SKM-1 treated with dmso at 0.1 percent for 144 hours (cell line): Measurements from ENCODE around the gene KLHL29.
A peak's percentile ranks its signal among the peaks of the same experiment; 100 is the strongest.
"Not testable (repeated sequence)": the region's sequence is repeated elsewhere in the genome, so short reads cannot be mapped to it uniquely, and the experiment has no call there.

Source experiments
- DNase-seq: peaks from one replicate; lab custom pipeline; 2025; ENCODE audit not compliant: unreplicated experiment; lab: John Stamatoyannopoulos, UW

The KLHL29 gene

DNA sequence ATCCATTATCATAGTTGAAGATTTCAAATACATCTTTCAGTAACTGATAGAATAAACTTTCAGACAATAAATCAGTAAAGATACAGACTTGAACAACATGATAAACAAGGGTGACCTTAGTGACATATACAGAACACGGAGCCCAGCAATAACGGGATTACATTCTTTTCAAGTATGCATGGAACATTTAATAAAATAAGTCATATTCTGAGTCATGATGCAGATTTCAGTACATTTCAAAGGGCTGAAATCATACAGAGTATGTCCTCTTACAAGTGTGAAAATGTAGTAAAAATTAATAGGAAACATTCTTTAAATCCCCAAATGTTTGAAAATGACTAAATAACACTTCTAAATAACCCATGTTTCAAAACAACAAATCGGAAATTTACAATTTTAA, 17.2 kb upstream of the KLHL29 start:
- no peak for DNase-seq

DNA sequence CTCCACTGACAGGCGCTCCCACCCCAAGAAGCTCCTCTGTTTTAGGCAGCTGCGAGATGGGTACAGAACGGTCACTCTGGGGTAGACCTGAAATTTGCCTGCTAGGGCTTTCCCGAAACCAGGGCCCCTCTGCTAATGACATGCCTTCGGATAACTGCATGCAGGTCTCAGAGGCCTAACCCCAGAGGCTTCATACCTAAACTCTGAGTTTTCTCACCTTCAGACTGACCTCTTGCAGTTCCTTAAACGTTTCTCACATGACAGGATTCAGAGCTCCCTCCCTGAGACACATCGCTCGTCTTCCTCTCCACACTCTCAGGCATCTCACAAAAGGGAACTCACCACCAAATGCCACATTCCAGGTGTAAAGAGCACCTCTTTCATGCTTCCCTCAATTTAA, 11.3 kb upstream of the KLHL29 start:
- no peak for DNase-seq

DNA sequence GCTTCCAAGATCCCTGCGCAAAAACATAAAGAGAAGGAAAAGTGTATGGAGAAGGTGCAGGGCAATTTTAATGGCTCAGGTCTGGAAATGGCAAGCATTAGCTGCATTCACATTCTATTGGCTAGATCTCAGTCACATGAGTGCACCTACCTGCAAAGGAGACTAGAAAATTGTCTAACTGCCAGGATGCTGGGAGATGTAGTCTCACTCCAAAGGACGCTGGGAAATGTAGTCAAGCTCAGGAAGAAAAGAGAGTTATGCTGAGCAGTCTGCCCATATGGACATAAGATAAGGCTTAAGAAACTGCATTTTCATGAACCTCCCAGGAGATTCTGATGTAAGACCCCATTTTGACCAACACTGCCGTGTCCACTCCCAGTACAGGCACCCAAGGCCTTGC, 9.5 kb upstream of the KLHL29 start:
- DNase-seq, result no peak

DNA sequence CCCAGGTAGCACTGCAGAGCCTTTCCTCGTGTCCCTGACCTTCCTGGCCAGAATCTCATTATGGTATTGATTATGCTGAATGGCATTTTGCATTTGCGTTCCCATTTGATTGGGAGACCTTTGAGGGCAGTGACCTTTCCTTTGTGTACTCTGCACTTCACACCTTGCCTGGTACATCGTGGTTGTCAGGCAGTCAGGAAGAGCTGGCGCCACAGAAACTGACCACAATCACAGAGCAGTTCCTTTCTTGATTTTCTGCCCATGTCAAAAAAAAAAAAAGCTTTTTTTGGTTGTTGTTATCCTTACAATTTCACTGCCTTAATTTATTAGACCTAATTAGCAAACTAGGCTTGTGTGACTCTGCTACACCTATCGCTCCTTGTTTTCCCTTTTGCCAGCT, 8.9 kb upstream of the KLHL29 start:
- no peak for DNase-seq

DNA sequence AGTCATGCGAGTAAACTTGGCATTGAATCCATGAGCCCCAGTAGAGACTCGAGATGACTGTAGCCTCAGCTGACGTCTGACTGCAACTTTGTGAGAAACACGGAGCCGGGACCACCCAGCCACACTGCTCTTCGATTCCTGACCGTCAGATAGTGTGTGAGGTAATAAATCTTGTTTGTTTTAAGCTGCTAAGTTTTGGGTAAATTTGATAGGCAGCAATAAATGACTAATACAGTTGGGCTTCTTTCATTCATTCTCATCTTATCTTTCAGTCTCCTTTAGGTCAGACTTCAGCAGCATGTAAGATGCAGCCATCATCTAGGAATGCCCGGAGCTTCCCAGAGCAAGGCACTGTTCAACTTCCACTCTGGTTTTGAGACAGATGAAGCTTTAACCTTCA, 8.0 kb upstream of the KLHL29 start:
- no peak for DNase-seq

DNA sequence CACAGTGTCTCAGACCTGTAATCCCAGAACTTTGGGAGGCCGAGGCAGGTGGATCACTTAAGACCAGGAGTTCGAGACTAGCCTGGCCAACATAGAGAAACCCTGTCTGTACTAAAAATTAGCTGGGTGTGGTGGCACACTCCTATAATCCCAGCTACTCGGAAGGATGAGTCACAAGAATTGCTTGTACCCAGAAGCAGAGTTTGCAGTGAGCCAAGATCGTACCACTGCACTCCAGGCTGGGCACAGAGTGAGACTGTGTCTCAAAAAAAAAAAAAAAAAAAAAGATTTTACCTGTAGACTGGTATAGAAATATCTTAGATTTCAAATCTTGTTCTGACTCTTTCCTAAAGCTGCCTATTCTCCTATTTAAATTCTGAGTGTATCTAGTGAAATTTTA, 7.2 kb upstream of the KLHL29 start:
- no peak for DNase-seq

DNA sequence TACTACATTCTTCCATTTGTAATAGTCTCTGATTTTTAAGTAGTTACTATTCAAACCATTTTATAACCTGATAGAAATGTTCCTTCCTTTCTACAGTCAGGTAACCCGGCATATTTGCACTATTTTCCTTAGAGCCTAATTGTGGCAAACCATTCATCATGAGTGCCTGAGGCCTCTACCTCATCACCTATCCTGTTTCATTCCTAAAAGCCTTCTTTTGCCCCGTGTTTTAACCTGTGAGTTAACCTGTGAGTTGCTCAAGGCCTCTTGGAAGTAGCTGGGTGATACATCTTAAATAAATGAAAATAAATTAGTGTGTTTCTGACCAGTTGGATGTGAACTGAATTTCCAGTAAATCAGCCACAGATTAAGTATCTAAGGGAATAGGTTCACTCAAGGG, 6.5 kb upstream of the KLHL29 start:
- no peak for DNase-seq

DNA sequence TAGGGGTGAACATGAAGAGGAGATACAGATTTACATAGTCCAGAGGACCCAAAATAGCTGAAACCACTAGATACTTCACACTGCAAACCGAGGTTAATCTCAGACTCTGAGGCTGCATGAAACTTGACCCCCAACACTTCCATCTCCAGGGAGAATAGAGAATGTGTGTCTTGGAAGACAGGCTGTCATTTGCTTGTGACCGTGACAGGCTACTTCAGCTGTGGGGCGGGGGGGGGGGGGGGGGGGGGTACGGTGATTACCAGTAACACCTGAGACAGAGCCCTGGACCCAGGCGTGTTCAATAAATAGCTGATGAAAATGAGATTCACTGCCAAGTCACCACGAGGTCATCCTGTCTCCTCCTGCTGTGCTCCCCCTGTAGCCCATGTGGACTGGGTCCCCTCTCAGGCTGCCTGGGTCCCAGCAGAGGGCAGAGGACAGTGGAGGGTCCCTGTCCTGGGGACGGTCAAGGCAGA, 5.7 kb upstream of the KLHL29 start:
- no peak for DNase-seq

DNA sequence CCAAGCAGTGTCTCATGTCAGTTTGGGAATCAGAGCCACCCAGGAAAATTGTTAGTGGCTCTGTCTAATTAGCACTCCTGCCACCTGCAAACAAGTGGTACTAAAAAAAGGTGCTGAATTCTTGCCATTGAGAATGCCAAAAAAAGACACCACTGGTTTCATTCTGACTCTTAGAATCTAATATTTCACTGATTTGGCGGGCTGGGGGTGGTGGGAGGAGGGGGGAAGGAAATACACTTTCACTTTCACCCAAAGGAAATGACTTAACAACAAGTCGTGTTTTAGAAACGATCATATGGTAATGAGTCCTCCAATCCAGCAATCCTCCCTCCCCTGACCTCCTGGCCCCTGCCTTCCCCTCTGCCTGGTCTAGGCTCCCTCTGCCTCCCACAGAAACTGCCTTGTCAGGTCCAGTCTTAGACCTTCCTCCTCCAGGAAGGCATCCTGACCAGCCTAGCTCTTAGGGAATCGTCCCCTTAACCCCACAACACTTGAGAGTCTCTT, 4.4 kb upstream of the KLHL29 start:
- DNase-seq, result peak; percentile 11

DNA sequence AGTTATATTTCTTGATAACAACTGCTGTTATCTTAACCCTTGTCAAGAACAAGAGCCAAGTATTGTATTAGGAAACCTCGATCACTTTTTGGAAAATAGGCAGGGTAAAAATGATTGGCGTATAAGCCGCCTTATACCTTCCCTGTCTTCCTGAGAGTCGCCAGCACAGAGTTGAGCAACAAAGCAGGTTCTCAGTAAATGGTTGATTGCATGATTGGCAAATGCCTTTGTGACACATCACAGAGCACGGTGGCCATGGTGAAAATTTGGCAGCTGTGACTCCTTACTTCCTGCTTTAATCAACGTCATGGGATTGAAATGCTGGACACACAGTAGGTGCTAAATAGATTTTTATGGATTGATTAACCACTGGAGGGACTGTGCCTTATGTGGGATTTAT, 3.9 kb upstream of the KLHL29 start:
- DNase-seq, result no peak

DNA sequence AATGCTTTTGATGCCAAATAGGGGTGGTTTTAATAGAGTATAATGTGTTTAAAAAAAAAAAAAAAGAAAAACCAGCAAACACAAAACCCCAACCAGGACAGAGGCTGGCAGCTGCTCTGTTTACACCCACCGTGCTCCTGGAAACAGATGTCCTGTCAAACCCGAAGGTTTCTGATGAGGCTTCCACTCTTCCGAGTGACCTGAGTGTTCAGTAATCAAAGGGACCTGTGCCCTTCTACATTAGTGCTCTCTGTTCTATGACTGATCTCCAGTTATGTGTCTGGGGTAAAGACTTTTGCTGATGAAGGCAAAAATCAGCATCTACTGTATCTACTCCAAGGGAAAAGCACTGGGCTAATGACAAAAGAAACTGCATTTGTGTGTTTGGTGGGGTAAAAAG, 3.5 kb upstream of the KLHL29 start:
- no peak for DNase-seq

DNA sequence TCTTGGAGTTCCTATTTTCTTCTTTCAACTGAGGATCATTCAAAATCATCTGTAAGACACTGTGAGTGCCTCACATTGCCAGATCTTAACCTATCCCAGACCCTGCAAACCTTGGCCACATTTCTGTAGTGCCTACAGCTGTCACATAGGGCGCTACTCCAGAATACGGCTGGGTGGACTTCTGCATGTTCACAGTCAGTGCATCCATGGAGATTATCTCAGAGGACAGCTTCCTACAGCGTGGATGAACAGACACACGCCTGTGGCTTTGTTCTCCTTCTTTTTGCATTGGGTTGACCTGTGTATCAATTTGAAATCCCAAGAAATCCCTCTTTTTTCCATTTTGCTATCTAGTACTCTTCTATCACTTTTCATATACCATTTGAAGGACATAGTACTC, 1.9 kb upstream of the KLHL29 start:
- no peak for DNase-seq

DNA sequence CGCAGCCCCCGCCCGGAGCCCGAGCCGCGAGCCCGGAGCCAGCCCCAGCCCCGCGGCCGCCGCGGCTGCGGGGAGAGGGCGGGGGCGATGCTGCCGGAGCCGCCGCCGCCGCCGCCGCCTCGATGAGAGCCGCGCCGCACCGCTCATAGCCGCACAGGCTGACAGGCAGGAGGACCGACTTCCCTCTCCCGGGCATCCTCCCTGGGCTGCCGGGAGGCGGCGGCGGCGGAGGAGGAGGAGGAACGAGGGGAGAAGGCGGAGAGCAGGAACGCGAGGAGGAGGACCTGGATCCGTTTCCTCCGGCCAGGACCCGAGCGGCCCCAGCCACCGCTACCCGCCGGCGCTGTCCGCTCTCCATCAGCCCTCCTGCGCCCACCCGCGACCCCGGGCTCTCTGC, 370 bp downstream of the KLHL29 start:
- DNase-seq, result no peak

DNA sequence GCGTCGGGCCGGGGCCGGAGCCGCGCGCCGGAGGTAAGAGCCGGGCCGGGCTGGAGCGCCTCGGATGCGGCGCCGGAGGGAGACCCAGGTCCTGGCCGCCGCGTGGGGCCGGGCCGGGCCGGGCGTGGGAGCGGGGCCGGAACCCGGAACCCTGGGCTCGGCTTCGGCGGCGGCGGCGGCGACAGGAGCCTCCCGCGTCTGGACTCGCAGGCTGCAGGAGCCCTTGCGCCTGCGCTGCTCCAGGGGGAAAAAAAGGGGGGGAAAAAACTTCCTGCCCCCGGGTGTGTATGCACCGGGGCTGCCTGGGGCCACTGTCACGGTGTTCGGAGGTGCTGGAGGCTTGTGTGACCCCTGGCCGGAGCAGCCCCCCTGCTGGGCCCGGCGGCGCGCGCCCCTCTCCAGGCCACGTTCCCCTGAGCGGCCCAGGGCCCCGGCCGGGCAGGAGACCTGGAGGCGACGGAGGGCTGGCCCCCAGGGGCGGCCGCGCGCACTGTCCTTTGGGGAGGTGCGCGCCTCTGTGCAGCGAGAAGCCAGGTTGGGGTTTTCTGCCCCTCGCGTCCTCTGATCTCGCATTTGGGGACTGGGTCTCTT, 864 bp downstream of the KLHL29 start:
- no peak for DNase-seq

DNA sequence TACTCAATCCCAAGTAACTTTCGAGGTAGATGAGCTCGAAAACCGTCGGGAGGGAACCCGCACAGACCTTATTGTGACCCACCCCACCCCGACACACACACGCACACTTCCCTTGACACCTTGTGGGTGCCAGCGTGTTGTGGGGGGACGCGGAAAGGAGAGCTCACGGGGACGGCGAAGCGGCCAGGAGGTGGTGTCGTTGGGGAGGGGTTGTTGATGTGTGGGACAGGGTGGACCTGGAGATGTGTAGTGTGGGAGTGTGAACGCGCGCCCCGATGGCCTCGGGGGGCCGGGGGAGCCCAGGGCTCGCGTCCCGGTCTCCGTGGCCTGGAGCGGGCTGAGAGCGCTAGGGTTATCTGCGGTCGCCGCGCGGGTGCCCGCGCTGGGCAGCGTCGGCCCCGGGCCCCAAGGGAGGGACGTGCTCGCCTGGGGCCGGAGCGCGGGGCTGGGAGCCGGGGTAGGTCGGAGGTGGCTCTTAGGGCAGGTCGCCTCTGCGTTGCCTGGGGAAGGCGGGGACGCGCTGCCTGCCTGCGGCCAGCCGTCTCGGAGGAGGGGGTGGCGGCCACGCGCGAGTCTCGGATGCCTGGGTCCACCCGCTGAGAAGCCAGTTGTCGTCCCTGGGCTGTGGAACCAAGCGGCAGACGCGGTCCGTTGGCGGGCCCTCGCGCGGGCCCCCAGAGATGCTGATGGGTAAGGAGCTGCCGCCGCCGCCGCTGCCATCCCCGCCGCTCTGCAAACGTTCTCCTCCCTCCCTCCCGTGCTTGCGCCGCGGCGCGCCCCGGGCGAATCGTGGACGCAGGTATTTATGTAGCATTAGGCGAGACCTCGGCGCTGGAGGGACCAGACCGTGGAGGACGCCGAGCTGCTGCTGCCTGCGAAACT, 1.6 kb downstream of the KLHL29 start:
- DNase-seq, result no peak

DNA sequence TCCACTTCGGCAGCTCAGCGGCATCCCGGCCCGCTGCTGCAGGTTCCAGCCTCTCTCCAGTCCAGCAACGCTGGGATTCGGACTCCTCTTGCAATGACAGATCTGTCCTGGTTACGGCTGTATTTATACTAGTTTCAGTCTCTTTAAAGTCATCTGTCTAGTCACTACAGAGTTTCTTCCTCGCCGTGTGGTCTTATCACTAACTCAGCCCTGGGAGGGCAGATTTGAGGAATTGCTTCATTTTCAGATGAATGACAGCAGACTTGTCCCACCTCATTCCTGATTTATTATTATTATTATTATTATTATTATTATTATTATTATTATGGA, 2.2 kb downstream of the KLHL29 start:
- DNase-seq, result no peak

DNA sequence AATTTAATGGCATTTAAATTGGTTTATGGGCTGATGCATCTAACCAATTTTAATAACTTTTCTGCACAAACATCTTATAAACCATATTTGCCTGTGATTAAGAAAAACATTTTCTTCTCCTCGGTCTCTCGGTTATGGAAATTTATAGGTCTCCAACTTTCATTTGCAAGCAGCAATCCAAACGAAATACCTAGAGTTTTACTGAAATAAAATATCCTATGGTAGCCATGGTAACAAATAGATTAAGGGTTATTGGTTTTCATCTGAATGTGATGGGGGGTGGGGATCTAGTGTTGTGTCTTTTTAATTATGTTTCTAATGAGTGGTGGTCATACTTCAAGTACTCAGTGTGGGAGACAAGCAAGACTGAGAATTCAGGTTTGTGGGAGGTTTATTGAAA, 2.9 kb downstream of the KLHL29 start:
- no peak for DNase-seq

DNA sequence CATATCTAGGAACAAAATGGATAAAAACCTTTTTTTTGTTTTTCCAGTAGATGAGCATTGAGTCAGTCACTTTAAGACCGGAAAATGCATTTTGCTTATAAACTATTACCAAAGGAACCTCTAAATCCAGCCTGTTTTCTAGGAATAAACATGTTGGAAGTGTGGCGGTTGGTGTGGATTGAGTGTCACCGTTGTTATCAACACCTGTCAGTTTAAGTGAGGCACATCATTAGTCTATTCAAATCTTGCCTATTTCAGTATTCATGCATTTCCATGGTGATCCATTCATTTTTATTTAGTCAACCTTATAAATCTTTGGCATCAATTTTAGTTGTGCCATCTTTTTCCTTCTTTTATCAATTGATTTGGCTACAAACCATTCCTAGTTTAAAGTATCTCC, 3.3 kb downstream of the KLHL29 start:
- DNase-seq, result no peak

DNA sequence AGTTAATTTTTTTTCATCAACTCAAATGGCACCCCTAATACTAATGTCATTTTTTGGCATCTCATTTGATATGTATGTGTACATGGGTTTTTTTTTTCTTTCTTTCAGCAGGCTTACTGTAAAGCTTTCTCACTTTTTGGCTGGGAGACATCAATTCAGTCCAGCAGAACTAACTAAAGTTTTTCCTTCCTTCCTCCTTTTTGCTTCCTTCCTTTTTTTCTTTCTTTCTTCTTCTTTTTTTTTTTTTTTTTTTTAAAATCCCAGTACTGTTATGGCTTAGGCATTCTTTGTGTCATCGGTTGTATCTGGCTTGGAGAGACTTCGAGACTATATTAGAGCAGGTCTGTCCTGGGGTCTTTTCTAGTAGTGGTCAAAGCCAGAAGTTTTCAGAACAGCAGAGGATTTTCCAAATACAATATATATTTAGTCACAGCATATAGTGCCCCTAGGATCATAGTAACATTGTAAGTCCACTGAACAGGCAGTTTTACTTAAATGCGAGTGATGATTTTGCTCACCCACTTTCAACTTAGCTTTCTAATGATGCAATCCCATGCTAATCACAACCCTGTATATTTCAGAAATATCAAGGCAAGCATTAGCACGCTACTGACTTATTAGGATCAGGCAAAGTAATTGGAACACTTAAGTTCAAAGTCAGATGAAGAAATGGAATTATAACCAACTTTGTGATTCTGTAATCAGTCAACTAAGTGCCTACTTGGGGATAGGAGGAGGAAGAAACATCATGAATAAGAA, 4.0 kb downstream of the KLHL29 start:
- no peak for DNase-seq

DNA sequence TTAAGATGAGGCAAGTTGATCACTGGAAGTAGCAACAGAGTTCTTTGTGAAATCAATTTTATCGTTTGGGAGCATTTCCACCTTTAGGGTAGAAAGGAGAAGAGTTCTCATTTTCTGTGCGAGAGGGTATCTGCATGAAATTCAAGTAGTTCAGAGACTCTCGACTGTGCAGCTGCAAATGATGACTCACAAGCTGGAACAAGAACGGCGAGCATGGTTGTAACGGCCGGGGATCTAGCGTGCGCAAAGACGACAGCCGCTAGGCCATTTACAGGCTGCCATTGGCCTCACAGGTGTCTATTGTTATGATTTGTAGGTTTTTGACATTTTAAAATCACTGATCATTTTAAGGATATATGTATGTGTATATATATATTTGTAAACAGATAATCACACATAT, 5.2 kb downstream of the KLHL29 start:
- DNase-seq, result no peak

DNA sequence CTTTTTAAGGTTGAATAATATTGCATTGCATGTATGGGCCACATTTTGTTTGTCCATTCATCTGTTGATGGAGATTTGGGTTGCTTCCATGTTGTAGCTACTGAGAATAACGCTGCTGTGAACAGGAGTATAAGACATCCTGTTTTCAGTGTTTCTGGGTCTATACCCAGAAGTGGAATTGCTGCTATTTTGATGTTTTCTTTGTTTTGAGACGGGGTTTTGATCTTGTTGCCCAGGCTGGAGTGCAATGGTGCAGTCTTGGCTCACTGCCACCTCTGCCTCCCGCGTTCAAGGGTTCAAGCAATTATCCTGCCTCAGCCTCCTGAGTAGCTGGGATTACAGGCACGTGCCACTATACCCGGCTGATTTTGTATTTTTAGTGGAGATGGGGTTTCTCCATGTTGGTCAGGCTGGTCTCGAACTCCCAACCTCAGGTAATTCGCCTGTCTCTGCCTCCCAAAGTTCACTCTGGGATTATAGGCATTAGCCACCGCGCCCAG, 6.3 kb downstream of the KLHL29 start:
- DNase-seq, result not testable (repeated sequence)

DNA sequence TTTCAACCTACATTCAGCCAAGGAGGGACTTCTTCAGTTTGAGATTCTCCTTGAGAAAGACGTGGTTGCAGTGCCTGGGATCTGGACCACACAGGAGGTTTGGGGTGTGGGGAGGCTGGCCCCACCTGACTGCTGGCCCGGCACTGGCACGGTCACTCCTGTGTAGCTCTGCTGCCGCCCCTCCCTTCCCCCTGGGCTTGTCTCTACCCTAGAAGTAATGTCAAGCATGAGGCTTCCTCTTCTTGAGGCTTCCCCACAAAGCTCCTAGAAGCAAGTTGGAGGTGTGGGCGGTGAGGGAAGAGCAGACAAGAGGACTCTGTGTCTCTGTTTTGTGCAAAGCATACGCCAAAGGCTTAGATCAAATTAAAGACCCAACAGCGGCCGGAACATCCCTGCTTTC, 8.7 kb downstream of the KLHL29 start:
- peak; percentile 14 for DNase-seq
